ENCODE results near the gene PPP2R1B.

GRCh38 chr11:111776398-111777093 is 10.4 kb upstream of the PPP2R1B start:
- TF ChIP-seq EZH2 (IDR thresholded peaks at IDR 0.05; ENCODE audit: borderline replicate concordance, low read length) (no peak), CTCF (conservative IDR thresholded peaks at IDR 0.05 in 1 of 2, IDR thresholded peaks at IDR 0.05 in 1 of 2; ENCODE audit: extremely low read depth in 1 of 2, insufficient read depth in 1 of 2, low read depth in 1 of 2, low read length in 2 of 2) (no peak)

All from mammary epithelial cell (primary cell).